T47D (cell line): Measurements from ENCODE around the gene KRTAP5-1.
A peak's percentile ranks its signal among the peaks of the same experiment; 100 is the strongest.
"Not testable (repeated sequence)": the region's sequence is repeated elsewhere in the genome, so short reads cannot be mapped to it uniquely, and the experiment has no call there.

ENCODE experiments used
- DNase-seq, 2 experiments: peaks; one replicate each; pipeline versions ENCODE4 v3.0.0 to v3.0.0-alpha.2; 2011 to 2012; ENCODE audit warnings: low read depth in 1 of 2, low spot score in 1 of 2
- JUND ChIP-seq: IDR thresholded peaks from 2 replicates; pipeline ENCODE4 v1.6.1; 2012; ENCODE audit warnings: low read depth
- in situ Hi-C: cut with HindIII; loops from 2 replicates; pipeline ENCODE4 v1.10.0; 2016; ENCODE audit warnings: low sequenced_read_pairs, low pct_unique_long_range_greater_than_20kb

Gene KRTAP5-1

GRCh38 chr11:1584661-1585370 lies at the start of gene KRTAP5-1:
KRTAP5-1 (minus strand) TSS chr11:1585283; CDS start chr11:1585249, 34 bp downstream.
- DNase-seq, in situ Hi-C loops: not testable (repeated sequence)

- in situ Hi-C loops = no loop called here
- DNase-seq = no peak
- no peak for TF ChIP-seq JUND
Measured at GRCh38 chr11:1633864-1634263, 48.8 kb upstream of the KRTAP5-1 start.

- TF ChIP-seq JUND = no peak
- in situ Hi-C loops = no loop called here
- DNase-seq = no peak
Measured at GRCh38 chr11:1632053-1632714, 47.1 kb upstream of the KRTAP5-1 start.

GRCh38 chr11:1631066-1631568 lies 46.0 kb upstream of the KRTAP5-1 start:
- in situ Hi-C loops = no loop called here
- no peak for DNase-seq
- no peak for TF ChIP-seq JUND

GRCh38 chr11:1630271-1630670 lies 45.2 kb upstream of the KRTAP5-1 start:
- no peak for TF ChIP-seq JUND
- in situ Hi-C loops = no loop called here
- DNase-seq = no peak

GRCh38 chr11:1629326-1630185 lies 44.5 kb upstream of the KRTAP5-1 start, which contains the start of gene KRTAP5-5:
KRTAP5-5 (plus strand) TSS chr11:1629775; CDS start chr11:1629841, 66 bp downstream.
- in situ Hi-C loops = no loop called here
- DNase-seq = no peak
- TF ChIP-seq JUND = no peak

- DNase-seq = peak; percentile 37 to 76
- no peak for TF ChIP-seq JUND
- in situ Hi-C loops = no loop called here
Measured at GRCh38 chr11:1628506-1629325, 43.6 kb upstream of the KRTAP5-1 start.

GRCh38 chr11:1625541-1625940 lies 40.5 kb upstream of the KRTAP5-1 start:
- in situ Hi-C loops = no loop called here
- TF ChIP-seq JUND = no peak
- DNase-seq = no peak

- in situ Hi-C loops = no loop called here
- no peak for TF ChIP-seq JUND
- no peak for DNase-seq
Measured at GRCh38 chr11:1624621-1625020, 39.5 kb upstream of the KRTAP5-1 start.

- no peak for TF ChIP-seq JUND
- in situ Hi-C loops = no loop called here
- DNase-seq = no peak
Measured at GRCh38 chr11:1623716-1624115, 38.6 kb upstream of the KRTAP5-1 start.

GRCh38 chr11:1622086-1622485 lies 37.0 kb upstream of the KRTAP5-1 start, which contains the start of gene KRTAP5-4:
KRTAP5-4 (minus strand) TSS chr11:1622138; CDS start chr11:1622093, 45 bp downstream.
- in situ Hi-C loops = no loop called here
- no peak for TF ChIP-seq JUND
- DNase-seq = no peak

GRCh38 chr11:1619449-1619848 lies 34.4 kb upstream of the KRTAP5-1 start:
- TF ChIP-seq JUND = no peak
- in situ Hi-C loops = no loop called here
- no peak for DNase-seq
